GM12878 (cell line): ENCODE data around the gene TXNRD1.

ENCODE experiments used
- TBL1XR1 ChIP-seq: IDR thresholded peaks from 2 replicates; pipeline ENCODE4 v1.6.1; 2012; ENCODE audit warnings: low read depth, low read length, improper control_type of control experiment
- ZNF217 ChIP-seq: fragments of 450-650 bp; IDR thresholded peaks from 2 replicates; pipeline ENCODE4 v1.6.1; 2017; ENCODE audit warnings: antibody characterized with exemption, mild to moderate bottlenecking

DNA sequence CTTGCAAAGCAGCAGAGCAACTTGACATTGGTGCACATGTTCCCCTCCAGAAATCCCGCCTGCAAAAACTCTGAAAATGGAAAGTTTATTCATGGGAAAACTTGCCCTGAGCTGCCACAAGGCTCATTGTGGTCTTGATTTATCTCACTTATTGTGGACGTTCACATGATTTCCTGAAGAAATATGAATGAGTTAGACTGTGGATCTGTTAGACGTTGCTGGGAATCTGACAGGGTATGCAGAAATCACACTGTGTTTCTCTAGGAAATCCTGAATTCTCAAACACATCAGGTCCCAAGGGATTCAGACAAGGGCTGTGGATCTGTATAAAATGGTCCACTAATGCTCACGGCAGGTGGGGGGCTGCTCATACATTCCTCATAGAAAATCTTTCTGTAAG, 160.2 kb downstream of the TXNRD1 start:
- TF ChIP-seq ZNF217, result no peak
- TF ChIP-seq TBL1XR1, result no peak
